ENCODE results near the gene DDR2. TPM values are rescaled to one million over a fixed set of nuclear protein-coding genes. Genes with fewer than 3 reads are reported as not detected.

Gene DDR2
- polyA plus RNA-seq, 3 donors: 0.07 TPM; not detected in 2

DNA sequence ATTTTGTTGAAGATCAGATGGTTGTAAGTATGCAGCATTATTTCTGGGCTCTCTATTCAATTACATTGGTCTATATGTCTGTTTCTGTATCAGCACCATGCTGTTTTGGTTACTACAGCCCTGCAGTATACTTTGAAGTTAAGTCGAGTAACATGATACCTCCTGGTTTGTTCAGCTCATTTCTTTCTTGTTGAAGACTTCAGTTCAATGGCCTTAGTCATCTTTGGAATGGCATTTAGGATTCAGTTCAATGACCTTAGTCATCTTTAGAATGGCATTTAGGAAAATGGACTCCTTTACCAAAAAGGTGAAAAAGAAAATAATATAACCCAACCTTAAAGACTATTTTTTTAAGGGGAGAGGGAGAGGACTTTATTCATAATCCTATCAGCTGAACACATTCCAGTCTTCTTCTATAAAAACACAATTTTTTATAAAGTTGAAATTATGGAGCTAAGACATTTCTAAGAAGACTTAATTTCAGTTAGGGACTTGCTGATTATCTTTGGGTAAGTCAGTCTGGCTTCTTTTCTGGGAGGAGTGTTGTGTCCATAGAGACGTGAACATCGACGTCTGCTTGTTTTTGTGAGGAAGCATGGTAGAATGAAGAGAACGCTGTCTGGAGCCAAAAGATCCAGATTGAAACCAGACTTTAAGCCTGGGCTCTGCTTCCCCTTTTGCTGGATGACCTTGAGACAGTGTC lies 48.3 kb downstream of the DDR2 start:
- no peak for DNase-seq
- Mint-ChIP-seq H3K36me3 (no peaks in the 10 kb centered on the region), H3K27me3 (ENCODE audit: low read depth in 3 of 3) (peaks cover 0 to 2% (median 2%) of the 10 kb centered on the region in 3 donors), H3K27ac (no peak overlapping the region), H3K4me3 (no peak overlapping the region), H3K9me3 (peaks cover 0 to 7% (median 0%) of the 10 kb centered on the region in 7 donors), H3K4me1 (no peaks in the 10 kb centered on the region)
- Histone ChIP-seq H3K79me2 (ENCODE audit: insufficient read depth, low read length) (no peaks in the 10 kb centered on the region), H2AFZ (ENCODE audit: insufficient read depth, low read depth, low read length, poor library complexity, severe bottlenecking) (no peak overlapping the region), H3K4me2 (replicated peaks; ENCODE audit: extremely low read depth, low read length, poor library complexity, severe bottlenecking) (no peak overlapping the region), H3K4me3 (replicated peaks in 1 of 3; ENCODE audit: low read depth in 2 of 3, low read length in 3 of 3) (no peak overlapping the region), H3K36me3 (replicated peaks in 1 of 2; ENCODE audit: control insufficient read depth in 1 of 2, insufficient read depth in 2 of 2, low read length in 2 of 2) (no peaks in the 10 kb centered on the region), H3K27ac (ENCODE audit: low read depth in 1 of 2, low read length in 2 of 2) (no peak overlapping the region), H3K9me3 (replicated peaks in 1 of 2; ENCODE audit: control insufficient read depth in 1 of 2, insufficient read depth in 1 of 2, low read length in 2 of 2) (no peaks in the 10 kb centered on the region), H4K20me1 (ENCODE audit: insufficient read depth, low read length) (no peaks in the 10 kb centered on the region), H3K9ac (ENCODE audit: insufficient read depth, low read length, poor library complexity, severe bottlenecking) (no peak overlapping the region), H3K4me1 (ENCODE audit: control insufficient read depth in 1 of 2, insufficient read depth in 2 of 2, low read length in 2 of 2) (no peaks in the 10 kb centered on the region), H3K27me3 (ENCODE audit: control insufficient read depth in 2 of 2, insufficient read depth in 2 of 2, low read length in 2 of 2) (no peaks in the 10 kb centered on the region)
- intact Hi-C loops (cut with micrococcal nuclease): no loop called here
- WGBS (ENCODE audit: insufficient coverage): 75% methylated on average over 1 of the region's 5 CpGs
- TF ChIP-seq, protein P1, sequence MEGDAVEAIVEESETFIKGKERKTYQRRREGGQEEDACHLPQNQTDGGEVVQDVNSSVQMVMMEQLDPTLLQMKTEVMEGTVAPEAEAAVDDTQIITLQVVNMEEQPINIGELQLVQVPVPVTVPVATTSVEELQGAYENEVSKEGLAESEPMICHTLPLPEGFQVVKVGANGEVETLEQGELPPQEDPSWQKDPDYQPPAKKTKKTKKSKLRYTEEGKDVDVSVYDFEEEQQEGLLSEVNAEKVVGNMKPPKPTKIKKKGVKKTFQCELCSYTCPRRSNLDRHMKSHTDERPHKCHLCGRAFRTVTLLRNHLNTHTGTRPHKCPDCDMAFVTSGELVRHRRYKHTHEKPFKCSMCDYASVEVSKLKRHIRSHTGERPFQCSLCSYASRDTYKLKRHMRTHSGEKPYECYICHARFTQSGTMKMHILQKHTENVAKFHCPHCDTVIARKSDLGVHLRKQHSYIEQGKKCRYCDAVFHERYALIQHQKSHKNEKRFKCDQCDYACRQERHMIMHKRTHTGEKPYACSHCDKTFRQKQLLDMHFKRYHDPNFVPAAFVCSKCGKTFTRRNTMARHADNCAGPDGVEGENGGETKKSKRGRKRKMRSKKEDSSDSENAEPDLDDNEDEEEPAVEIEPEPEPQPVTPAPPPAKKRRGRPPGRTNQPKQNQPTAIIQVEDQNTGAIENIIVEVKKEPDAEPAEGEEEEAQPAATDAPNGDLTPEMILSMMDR (IDR thresholded peaks at IDR 0.05): no peak

DNA sequence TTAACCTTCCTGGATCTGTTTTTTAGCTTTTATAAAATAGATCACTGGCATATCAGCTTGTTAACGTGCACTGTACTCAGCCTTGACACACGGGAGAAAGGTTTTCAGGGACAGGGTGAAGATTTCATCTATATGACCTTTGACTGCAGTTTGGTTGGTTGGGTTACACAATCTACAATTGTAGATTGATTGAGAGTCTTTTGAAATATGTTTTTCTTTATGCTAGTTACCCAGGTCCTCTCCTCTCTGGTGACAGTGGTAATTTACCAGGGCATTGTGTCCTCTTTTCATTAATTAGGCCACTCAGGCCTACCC lies 48.8 kb downstream of the DDR2 start:
- H3K27ac Mint-ChIP-seq: no peak overlapping the region
- TF ChIP-seq, protein P1 (IDR thresholded peaks at IDR 0.05): no peak
- Histone ChIP-seq H3K4me2 (replicated peaks; ENCODE audit: extremely low read depth, low read length, poor library complexity, severe bottlenecking) (no peak overlapping the region), H2AFZ (ENCODE audit: insufficient read depth, low read depth, low read length, poor library complexity, severe bottlenecking) (no peak overlapping the region), H3K79me2 (ENCODE audit: insufficient read depth, low read length) (no peaks in the 10 kb centered on the region), H3K9me3 (replicated peaks in 1 of 2; ENCODE audit: control insufficient read depth in 1 of 2, insufficient read depth in 1 of 2, low read length in 2 of 2) (no peaks in the 10 kb centered on the region), H3K4me1 (ENCODE audit: control insufficient read depth in 1 of 2, insufficient read depth in 2 of 2, low read length in 2 of 2) (no peaks in the 10 kb centered on the region), H3K4me3 (replicated peaks in 1 of 3; ENCODE audit: low read depth in 2 of 3, low read length in 3 of 3) (no peak overlapping the region), H3K27ac (ENCODE audit: low read depth in 1 of 2, low read length in 2 of 2) (no peak overlapping the region), H3K36me3 (replicated peaks in 1 of 2; ENCODE audit: control insufficient read depth in 1 of 2, insufficient read depth in 2 of 2, low read length in 2 of 2) (no peaks in the 10 kb centered on the region), H4K20me1 (ENCODE audit: insufficient read depth, low read length) (no peaks in the 10 kb centered on the region), H3K27me3 (ENCODE audit: control insufficient read depth in 2 of 2, insufficient read depth in 2 of 2, low read length in 2 of 2) (no peaks in the 10 kb centered on the region), H3K9ac (ENCODE audit: insufficient read depth, low read length, poor library complexity, severe bottlenecking) (no peak overlapping the region)
- no peak overlapping the region for H3K4me3 Mint-ChIP-seq
- H3K36me3 Mint-ChIP-seq: no peaks in the 10 kb centered on the region
- H3K27me3 Mint-ChIP-seq (ENCODE audit: low read depth in 3 of 3): peaks cover 0 to 2% (median 2%) of the 10 kb centered on the region in 3 donors
- DNase-seq: no peak
- no CpG with 5 or more reads among the region's 2 CpGs for WGBS (ENCODE audit: insufficient coverage)
- no peaks in the 10 kb centered on the region for H3K4me1 Mint-ChIP-seq
- peaks cover 0 to 7% (median 0%) of the 10 kb centered on the region in 7 donors for H3K9me3 Mint-ChIP-seq
- intact Hi-C loops (cut with micrococcal nuclease): no loop called here

Data from CD14-positive monocyte (primary cell).